ENCODE measurements around the gene SLA2. TPM values are rescaled to one million over a fixed set of nuclear protein-coding genes. Genes with fewer than 3 reads are reported as not detected.

The SLA2 gene
- polyA plus RNA-seq, 1 donor from 2014 or later: 0.33 TPM

- H3K9ac ChIP-seq (ENCODE audit: low read length): no peak overlapping the region
- TF ChIP-seq TAF1 (IDR thresholded peaks at IDR 0.05; ENCODE audit: low read depth) (no peak), RAD21 (conservative IDR thresholded peaks at IDR 0.05) (no peak), POLR2AphosphoS5 (IDR thresholded peaks at IDR 0.05) (no peak), EZH2 (IDR thresholded peaks at IDR 0.05; ENCODE audit: borderline replicate concordance, insufficient read depth, low read length, poor library complexity, severe bottlenecking) (no peak), SMC3 (conservative IDR thresholded peaks at IDR 0.05; ENCODE audit: poor library complexity) (no peak), MXI1 (conservative IDR thresholded peaks at IDR 0.05; ENCODE audit: poor library complexity, severe bottlenecking) (no peak), EP300 (conservative IDR thresholded peaks at IDR 0.05; ENCODE audit: poor library complexity, severe bottlenecking) (no peak)
- TF ChIP-seq, protein P1, sequence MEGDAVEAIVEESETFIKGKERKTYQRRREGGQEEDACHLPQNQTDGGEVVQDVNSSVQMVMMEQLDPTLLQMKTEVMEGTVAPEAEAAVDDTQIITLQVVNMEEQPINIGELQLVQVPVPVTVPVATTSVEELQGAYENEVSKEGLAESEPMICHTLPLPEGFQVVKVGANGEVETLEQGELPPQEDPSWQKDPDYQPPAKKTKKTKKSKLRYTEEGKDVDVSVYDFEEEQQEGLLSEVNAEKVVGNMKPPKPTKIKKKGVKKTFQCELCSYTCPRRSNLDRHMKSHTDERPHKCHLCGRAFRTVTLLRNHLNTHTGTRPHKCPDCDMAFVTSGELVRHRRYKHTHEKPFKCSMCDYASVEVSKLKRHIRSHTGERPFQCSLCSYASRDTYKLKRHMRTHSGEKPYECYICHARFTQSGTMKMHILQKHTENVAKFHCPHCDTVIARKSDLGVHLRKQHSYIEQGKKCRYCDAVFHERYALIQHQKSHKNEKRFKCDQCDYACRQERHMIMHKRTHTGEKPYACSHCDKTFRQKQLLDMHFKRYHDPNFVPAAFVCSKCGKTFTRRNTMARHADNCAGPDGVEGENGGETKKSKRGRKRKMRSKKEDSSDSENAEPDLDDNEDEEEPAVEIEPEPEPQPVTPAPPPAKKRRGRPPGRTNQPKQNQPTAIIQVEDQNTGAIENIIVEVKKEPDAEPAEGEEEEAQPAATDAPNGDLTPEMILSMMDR (IDR thresholded peaks at IDR 0.05; ENCODE audit: poor library complexity, severe bottlenecking): no peak
- TF ChIP-seq, protein P2, sequence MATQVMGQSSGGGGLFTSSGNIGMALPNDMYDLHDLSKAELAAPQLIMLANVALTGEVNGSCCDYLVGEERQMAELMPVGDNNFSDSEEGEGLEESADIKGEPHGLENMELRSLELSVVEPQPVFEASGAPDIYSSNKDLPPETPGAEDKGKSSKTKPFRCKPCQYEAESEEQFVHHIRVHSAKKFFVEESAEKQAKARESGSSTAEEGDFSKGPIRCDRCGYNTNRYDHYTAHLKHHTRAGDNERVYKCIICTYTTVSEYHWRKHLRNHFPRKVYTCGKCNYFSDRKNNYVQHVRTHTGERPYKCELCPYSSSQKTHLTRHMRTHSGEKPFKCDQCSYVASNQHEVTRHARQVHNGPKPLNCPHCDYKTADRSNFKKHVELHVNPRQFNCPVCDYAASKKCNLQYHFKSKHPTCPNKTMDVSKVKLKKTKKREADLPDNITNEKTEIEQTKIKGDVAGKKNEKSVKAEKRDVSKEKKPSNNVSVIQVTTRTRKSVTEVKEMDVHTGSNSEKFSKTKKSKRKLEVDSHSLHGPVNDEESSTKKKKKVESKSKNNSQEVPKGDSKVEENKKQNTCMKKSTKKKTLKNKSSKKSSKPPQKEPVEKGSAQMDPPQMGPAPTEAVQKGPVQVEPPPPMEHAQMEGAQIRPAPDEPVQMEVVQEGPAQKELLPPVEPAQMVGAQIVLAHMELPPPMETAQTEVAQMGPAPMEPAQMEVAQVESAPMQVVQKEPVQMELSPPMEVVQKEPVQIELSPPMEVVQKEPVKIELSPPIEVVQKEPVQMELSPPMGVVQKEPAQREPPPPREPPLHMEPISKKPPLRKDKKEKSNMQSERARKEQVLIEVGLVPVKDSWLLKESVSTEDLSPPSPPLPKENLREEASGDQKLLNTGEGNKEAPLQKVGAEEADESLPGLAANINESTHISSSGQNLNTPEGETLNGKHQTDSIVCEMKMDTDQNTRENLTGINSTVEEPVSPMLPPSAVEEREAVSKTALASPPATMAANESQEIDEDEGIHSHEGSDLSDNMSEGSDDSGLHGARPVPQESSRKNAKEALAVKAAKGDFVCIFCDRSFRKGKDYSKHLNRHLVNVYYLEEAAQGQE (IDR thresholded peaks at IDR 0.05; ENCODE audit: borderline replicate concordance): no peak
- no peaks in the 10 kb centered on the region for H3K9me2 ChIP-seq (ENCODE audit: insufficient read depth, low read length)
- H3K27me3 ChIP-seq (ENCODE audit: insufficient read depth, low read depth, low read length): no peaks in the 10 kb centered on the region
- H3K79me2 ChIP-seq (replicated peaks; ENCODE audit: insufficient read depth, low read length): no peaks in the 10 kb centered on the region
- H3K9me3 ChIP-seq (ENCODE audit: low read length): no peaks in the 10 kb centered on the region
- no peaks in the 10 kb centered on the region for H3F3A ChIP-seq (ENCODE audit: insufficient read depth, low read length, poor library complexity, severe bottlenecking)
- H3K4me3 ChIP-seq (ENCODE audit: low read length): no peak overlapping the region
- H2AFZ ChIP-seq (ENCODE audit: low read depth, low read length): no peak overlapping the region
- H3K36me3 ChIP-seq (ENCODE audit: insufficient read depth, low read length): no peaks in the 10 kb centered on the region
- no peak overlapping the region for H3K27ac ChIP-seq (ENCODE audit: low read length)
- no peak overlapping the region for H3K4me2 ChIP-seq (ENCODE audit: low read length)
- H4K20me1 ChIP-seq (ENCODE audit: insufficient read depth): no peaks in the 10 kb centered on the region
Measured at GRCh38 chr20:36582821-36583220, 63.2 kb downstream of the SLA2 start.

GRCh38 chr20:36582322-36582721 is 63.7 kb downstream of the SLA2 start:
- no peaks in the 10 kb centered on the region for H3K79me2 ChIP-seq (replicated peaks; ENCODE audit: insufficient read depth, low read length)
- H3K4me2 ChIP-seq (ENCODE audit: low read length): no peak overlapping the region
- no peaks in the 10 kb centered on the region for H3K27me3 ChIP-seq (ENCODE audit: insufficient read depth, low read depth, low read length)
- H2AFZ ChIP-seq (ENCODE audit: low read depth, low read length): no peak overlapping the region
- no peaks in the 10 kb centered on the region for H3F3A ChIP-seq (ENCODE audit: insufficient read depth, low read length, poor library complexity, severe bottlenecking)
- no peak overlapping the region for H3K27ac ChIP-seq (ENCODE audit: low read length)
- H4K20me1 ChIP-seq (ENCODE audit: insufficient read depth): no peaks in the 10 kb centered on the region
- TF ChIP-seq, protein P2 (IDR thresholded peaks at IDR 0.05; ENCODE audit: borderline replicate concordance): no peak
- TF ChIP-seq RAD21 (conservative IDR thresholded peaks at IDR 0.05) (no peak), MXI1 (conservative IDR thresholded peaks at IDR 0.05; ENCODE audit: poor library complexity, severe bottlenecking) (no peak), SMC3 (conservative IDR thresholded peaks at IDR 0.05; ENCODE audit: poor library complexity) (no peak), TAF1 (IDR thresholded peaks at IDR 0.05; ENCODE audit: low read depth) (no peak), POLR2AphosphoS5 (IDR thresholded peaks at IDR 0.05) (no peak), EP300 (conservative IDR thresholded peaks at IDR 0.05; ENCODE audit: poor library complexity, severe bottlenecking) (no peak), EZH2 (IDR thresholded peaks at IDR 0.05; ENCODE audit: borderline replicate concordance, insufficient read depth, low read length, poor library complexity, severe bottlenecking) (no peak)
- TF ChIP-seq, protein P1 (IDR thresholded peaks at IDR 0.05; ENCODE audit: poor library complexity, severe bottlenecking): no peak
- H3K9me3 ChIP-seq (ENCODE audit: low read length): no peaks in the 10 kb centered on the region
- no peak overlapping the region for H3K4me3 ChIP-seq (ENCODE audit: low read length)
- H3K9me2 ChIP-seq (ENCODE audit: insufficient read depth, low read length): no peaks in the 10 kb centered on the region
- H3K9ac ChIP-seq (ENCODE audit: low read length): no peak overlapping the region
- H3K36me3 ChIP-seq (ENCODE audit: insufficient read depth, low read length): no peaks in the 10 kb centered on the region

Data from neural cell (in vitro differentiated cells).